CD8-positive, alpha-beta memory T cell (primary cell): Measurements from ENCODE around the gene NR5A1. TPM values are rescaled to one million over a fixed set of nuclear protein-coding genes. Genes with fewer than 3 reads are reported as not detected.

Experiments
- CTCF ChIA-PET: fragments of 350-600 bp; sonication (Branson Sonifier 250); formaldehyde crosslinking; loops from one replicate; lab custom pipeline; 2021; ENCODE audit warnings: antibody characterized with exemption; lab: Charles Lee
- POLR2A ChIA-PET: fragments of 350-600 bp; sonication (Branson Sonifier 250); formaldehyde crosslinking; loops from one replicate; lab custom pipeline; 2021; ENCODE audit warnings: antibody characterized with exemption; lab: Charles Lee
- DNase-seq, 5 donors: peaks; one replicate each; pipeline versions ENCODE4 v3.0.0 to v3.0.0-alpha.2; 2020 to 2022; ENCODE audit warnings: mixed read lengths in 1 of 5
- H3K27ac ChIP-seq: one replicate; pipeline ENCODE4 v1.7.0; 2013; ENCODE audit warnings: low read depth, mild to moderate bottlenecking, low read length, moderate library complexity
- H3K27me3 ChIP-seq: 2 replicates; pipeline ENCODE4 v1.7.0; 2013; ENCODE audit warnings: low read length, mild to moderate bottlenecking; ENCODE audit not compliant: insufficient read depth, poor library complexity, severe bottlenecking
- H3K36me3 ChIP-seq: 2 replicates; pipeline ENCODE4 v1.7.0; 2013; ENCODE audit warnings: mild to moderate bottlenecking, low read length, moderate library complexity; ENCODE audit not compliant: insufficient read depth
- H3K4me1 ChIP-seq: 2 replicates; pipeline ENCODE4 v1.7.0; 2013; ENCODE audit warnings: mild to moderate bottlenecking, low read length, moderate library complexity; ENCODE audit not compliant: insufficient read depth
- H3K4me3 ChIP-seq: 2 replicates; pipeline ENCODE4 v1.7.0; 2013; ENCODE audit warnings: mild to moderate bottlenecking, low read length
- H3K9me3 ChIP-seq: 2 replicates; pipeline ENCODE4 v1.7.0; 2013; ENCODE audit warnings: mild to moderate bottlenecking, low read length
- H3K27ac Mint-ChIP-seq, 8 donors: one replicate each; pipeline ENCODE4 v1.8.0; 2020 to 2021; ENCODE audit warnings: mixed read lengths in 8 of 8, mild to moderate bottlenecking in 6 of 8, inconsistent platforms in 3 of 8, moderate library complexity in 3 of 8
- H3K27me3 Mint-ChIP-seq, 2 donors: one replicate each; pipeline ENCODE4 v1.8.0; 2020 to 2021; ENCODE audit warnings: mixed read lengths in 2 of 2, mild to moderate bottlenecking in 1 of 2, moderate library complexity in 1 of 2
- H3K36me3 Mint-ChIP-seq, 3 donors: one replicate each; pipeline ENCODE4 v1.8.0; 2020 to 2021; ENCODE audit warnings: mixed read lengths in 3 of 3, inconsistent platforms in 1 of 3, mild to moderate bottlenecking in 1 of 3
- H3K4me1 Mint-ChIP-seq, 3 donors: one replicate each; pipeline ENCODE4 v1.8.0; 2020 to 2021; ENCODE audit warnings: mixed read lengths in 3 of 3, inconsistent platforms in 1 of 3, mild to moderate bottlenecking in 1 of 3
- H3K4me3 Mint-ChIP-seq, 7 donors: one replicate each; pipeline ENCODE4 v1.8.0; 2020 to 2021; ENCODE audit warnings: mixed read lengths in 7 of 7, mild to moderate bottlenecking in 6 of 7, moderate library complexity in 4 of 7, inconsistent platforms in 2 of 7
- H3K9me3 Mint-ChIP-seq, 5 donors: one replicate each; pipeline ENCODE4 v1.8.0; 2020 to 2022; ENCODE audit warnings: mixed read lengths in 5 of 5, mild to moderate bottlenecking in 3 of 5, moderate library complexity in 2 of 5, inconsistent platforms in 1 of 5
- polyA plus RNA-seq: library from polyadenylated mRNA; unstranded; fragments of 300-500 nt; fragmentation: Illumina TruSeq; gene quantifications from one replicate; pipeline ENCODE4 v1.2.3, GENCODE V29; 2021
- total RNA-seq, 2 experiments: library from RNA; stranded (reverse); gene quantifications; one replicate each; pipeline ENCODE4 v1.2.3, GENCODE V29; 2021

NR5A1 gene
- total and polyA plus RNA-seq, 3 experiments from 2014 or later, result not detected

DNA sequence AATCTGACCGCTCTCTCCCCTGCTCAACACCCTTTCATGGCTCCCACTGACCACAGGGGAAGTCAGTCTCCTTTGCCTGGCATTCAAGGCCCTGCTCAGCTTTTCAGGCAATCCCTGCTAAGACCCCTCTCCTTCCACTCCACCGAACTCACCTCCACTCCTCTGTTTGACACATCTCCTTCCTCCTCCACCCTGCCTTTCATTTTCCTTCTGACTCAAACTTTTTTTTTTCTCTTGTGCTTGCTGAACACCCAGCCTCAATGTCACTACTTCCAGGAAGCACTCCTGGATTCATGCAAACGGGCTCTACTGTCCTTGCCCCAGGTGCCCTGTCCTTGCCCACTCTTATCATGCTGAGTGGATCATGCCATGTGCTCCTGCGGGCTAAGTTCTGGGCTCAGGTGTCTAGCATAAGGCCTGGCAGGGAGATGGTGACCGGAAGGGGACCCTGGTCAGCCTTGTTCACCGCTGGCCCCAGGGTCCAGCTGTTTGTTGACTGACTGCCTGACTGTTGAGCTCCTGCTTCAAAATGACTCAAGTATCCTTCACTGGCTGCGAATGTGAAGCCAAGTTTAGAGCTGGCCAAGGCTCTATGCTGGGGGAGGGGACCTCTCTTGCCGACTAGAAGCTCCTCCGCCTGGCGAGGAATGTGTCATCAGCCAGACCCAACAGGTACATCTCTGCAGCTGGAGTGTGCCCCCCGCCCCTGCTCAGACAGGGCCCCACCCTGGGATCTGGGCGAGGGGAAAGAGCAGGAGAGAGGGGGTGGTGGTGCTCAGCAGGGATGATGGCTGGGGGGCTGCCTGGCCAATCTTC lies 6.2 kb downstream of the NR5A1 start:
- Mint-ChIP-seq H3K27me3 (peaks cover 23 to 36% of the 10 kb centered on the region in 2 donors), H3K9me3 (no peaks in the 10 kb centered on the region), H3K27ac (no peak overlapping the region), H3K36me3 (no peaks in the 10 kb centered on the region), H3K4me3 (no peak overlapping the region), H3K4me1 (peaks cover 4 to 18% (median 8%) of the 10 kb centered on the region in 3 donors)
- ChIA-PET POLR2A (interaction anchor here (0.6 kb wide), 1 partner anchor 991 kb away, joined by 3 read pairs; no protein-coding TSS in a partner anchor), CTCF (no interaction called here)
- peak in 1 of 5 donors; percentile 30 for DNase-seq
- peaks cover 14% of the 10 kb centered on the region for H3K4me1 ChIP-seq
- peaks cover 14% of the 10 kb centered on the region for H3K27me3 ChIP-seq
- H3K9me3 ChIP-seq, result no peaks in the 10 kb centered on the region
- no peaks in the 10 kb centered on the region for H3K36me3 ChIP-seq
- no peak overlapping the region for H3K4me3 ChIP-seq
- H3K27ac ChIP-seq, result no peak overlapping the region

DNA sequence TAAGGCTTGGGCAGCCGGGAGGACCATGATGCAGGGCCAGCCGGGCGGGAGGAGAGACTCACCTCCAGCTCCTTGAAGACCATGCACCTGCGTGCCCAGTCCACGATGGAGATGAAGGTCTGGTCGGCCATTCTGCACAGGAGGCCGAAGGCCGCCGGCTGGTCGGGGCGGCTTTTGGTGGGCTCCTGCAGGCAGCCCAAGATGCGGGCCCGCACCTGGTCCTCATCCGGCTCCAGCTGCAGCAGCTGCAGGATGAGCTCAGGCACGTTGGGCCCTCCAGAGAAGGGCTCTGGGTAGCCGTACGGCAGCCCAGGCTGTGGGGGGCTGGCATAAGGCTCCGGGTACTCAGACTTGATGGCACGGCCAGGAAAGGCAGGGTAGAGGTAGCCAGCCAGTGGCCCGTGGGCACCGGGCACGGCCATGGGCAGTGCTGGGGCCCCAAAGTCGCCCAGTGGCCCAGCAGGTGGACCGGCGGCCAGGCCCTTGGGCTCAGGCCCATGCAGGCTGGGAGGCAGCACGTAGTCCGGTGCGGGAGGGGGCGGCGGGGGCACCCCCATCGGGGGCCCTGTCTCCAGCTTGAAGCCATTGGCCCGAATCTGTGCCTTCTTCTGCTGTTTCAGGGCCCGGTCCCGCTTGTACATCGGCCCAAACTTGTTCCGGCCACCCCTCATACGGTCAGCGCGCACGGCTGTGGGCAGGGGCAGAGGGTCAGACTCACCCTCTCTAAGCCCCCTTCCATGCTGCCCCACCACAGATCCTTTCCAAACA lies 7.0 kb downstream of the NR5A1 start:
- CTCF ChIA-PET, result no interaction called here

DNA sequence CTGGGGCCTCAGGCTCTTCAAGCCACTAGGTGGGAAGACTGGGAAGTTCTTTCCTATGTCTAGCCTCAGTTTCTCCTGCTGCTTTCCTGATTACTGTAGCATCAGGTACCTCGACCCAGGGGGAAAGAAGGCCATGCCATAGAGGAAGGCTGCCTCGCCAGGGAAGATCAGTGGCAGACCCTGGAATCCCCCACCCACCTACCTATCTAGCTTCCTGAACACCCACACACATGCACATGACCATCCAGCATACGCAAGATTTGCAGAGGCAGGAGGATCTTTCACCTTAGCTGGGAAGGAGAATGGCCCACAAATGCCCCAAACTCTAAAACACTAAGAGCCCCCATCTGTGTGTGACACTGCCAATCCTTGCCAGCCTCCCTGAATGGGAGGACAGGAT lies 8.0 kb downstream of the NR5A1 start:
- Mint-ChIP-seq H3K9me3 (no peaks in the 10 kb centered on the region), H3K4me3 (peak overlapping the region in 1 of 7 donors; percentile 52), H3K4me1 (peaks cover 7 to 25% (median 11%) of the 10 kb centered on the region in 3 donors), H3K27me3 (peaks cover 16 to 35% of the 10 kb centered on the region in 2 donors), H3K27ac (no peak overlapping the region), H3K36me3 (no peaks in the 10 kb centered on the region)
- Histone ChIP-seq H3K4me3 (no peak overlapping the region), H3K9me3 (no peaks in the 10 kb centered on the region), H3K36me3 (no peaks in the 10 kb centered on the region), H3K4me1 (peaks cover 20% of the 10 kb centered on the region), H3K27ac (no peak overlapping the region), H3K27me3 (peaks cover 6% of the 10 kb centered on the region)
- DNase-seq, result no peak
- ChIA-PET POLR2A (no interaction called here), CTCF (no interaction called here)

More for the DNA sequence above, 7.0 kb downstream of the NR5A1 start:
- peaks cover 19 to 35% of the 10 kb centered on the region in 2 donors for H3K27me3 Mint-ChIP-seq
- H3K9me3 ChIP-seq, result no peaks in the 10 kb centered on the region
- H3K36me3 Mint-ChIP-seq, result no peaks in the 10 kb centered on the region
- no peaks in the 10 kb centered on the region for H3K9me3 Mint-ChIP-seq
- H3K4me3 Mint-ChIP-seq, result no peak overlapping the region
- DNase-seq, result peak in 1 of 5 donors; percentile 24
- H3K27ac Mint-ChIP-seq, result no peak overlapping the region
- H3K4me3 ChIP-seq, result no peak overlapping the region
- peaks cover 9% of the 10 kb centered on the region for H3K27me3 ChIP-seq
- peaks cover 20% of the 10 kb centered on the region for H3K4me1 ChIP-seq
- POLR2A ChIA-PET, result no interaction called here
- H3K27ac ChIP-seq, result no peak overlapping the region
- H3K4me1 Mint-ChIP-seq, result peaks cover 7 to 22% (median 11%) of the 10 kb centered on the region in 3 donors
- H3K36me3 ChIP-seq, result no peaks in the 10 kb centered on the region

DNA sequence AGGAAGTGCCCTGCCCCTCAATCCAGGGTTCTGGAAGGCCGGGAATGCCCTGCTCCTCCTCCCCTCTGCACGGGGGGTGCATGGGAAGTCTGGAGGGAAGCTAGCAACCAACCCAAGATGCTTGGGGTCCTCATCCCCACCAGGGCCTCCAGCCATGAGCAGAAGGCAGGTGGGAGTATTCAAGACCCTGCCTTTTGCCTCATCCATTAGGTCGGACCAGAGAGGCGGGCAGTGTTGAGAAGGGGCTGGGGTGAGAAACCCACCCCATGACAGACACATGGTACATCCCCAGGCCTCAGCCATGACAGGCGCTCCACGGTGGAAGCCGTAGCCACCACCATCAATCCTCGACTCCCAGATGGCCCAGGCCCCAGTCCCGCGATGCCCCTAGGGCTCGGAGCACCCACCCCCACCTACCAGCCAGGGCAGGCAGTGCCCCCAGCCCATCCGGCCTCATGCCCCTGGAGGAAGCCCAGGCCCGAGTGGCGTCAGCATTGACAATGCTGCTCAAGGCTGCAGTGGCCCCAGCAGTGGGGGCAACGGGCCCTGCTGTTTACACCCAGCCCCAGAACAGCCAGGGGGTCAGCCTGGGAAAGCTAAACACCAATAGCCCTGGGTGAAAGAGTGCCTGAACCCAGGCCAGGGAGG lies 8.6 kb downstream of the NR5A1 start:
- peaks cover 17% of the 10 kb centered on the region for H3K4me1 ChIP-seq
- ChIA-PET CTCF (no interaction called here), POLR2A (no interaction called here)
- no peaks in the 10 kb centered on the region for H3K27me3 ChIP-seq
- no peak for DNase-seq
- Mint-ChIP-seq H3K4me1 (peaks cover 4 to 22% (median 5%) of the 10 kb centered on the region in 3 donors), H3K4me3 (no peak overlapping the region), H3K27ac (no peak overlapping the region), H3K27me3 (peaks cover 12 to 33% of the 10 kb centered on the region in 2 donors), H3K36me3 (no peaks in the 10 kb centered on the region), H3K9me3 (no peaks in the 10 kb centered on the region)
- H3K4me3 ChIP-seq, result no peak overlapping the region
- H3K36me3 ChIP-seq, result no peaks in the 10 kb centered on the region
- H3K9me3 ChIP-seq, result no peaks in the 10 kb centered on the region
- no peak overlapping the region for H3K27ac ChIP-seq

DNA sequence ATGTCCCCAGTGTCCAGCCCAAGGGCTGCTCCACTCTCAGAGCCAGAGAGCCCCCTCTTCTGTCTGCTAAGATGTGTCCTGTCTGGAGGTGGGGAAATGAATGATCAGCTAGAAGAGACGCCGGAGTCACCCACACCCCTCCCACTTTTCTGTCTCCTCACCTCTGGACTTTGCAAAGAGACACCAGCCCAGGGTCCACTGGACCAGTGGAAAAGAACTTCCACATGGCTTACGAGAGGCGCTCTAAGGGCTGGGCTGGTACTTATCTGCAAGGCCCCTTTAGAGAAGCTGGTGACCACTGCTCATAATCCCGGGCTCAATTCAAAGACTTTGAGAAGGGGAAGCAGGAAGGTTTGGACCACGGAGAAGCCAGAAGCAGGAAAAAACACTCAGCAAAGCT lies 9.2 kb downstream of the NR5A1 start:
- Mint-ChIP-seq H3K27me3 (peaks cover 12 to 32% of the 10 kb centered on the region in 2 donors), H3K4me1 (peaks cover 4 to 21% (median 5%) of the 10 kb centered on the region in 3 donors), H3K27ac (peak overlapping the region in 1 of 8 donors; percentile 47), H3K9me3 (no peaks in the 10 kb centered on the region), H3K4me3 (no peak overlapping the region), H3K36me3 (no peaks in the 10 kb centered on the region)
- Histone ChIP-seq H3K27me3 (no peaks in the 10 kb centered on the region), H3K27ac (no peak overlapping the region), H3K4me3 (no peak overlapping the region), H3K4me1 (peaks cover 17% of the 10 kb centered on the region), H3K9me3 (no peaks in the 10 kb centered on the region), H3K36me3 (no peaks in the 10 kb centered on the region)
- no peak for DNase-seq
- ChIA-PET CTCF (no interaction called here), POLR2A (no interaction called here)

DNA sequence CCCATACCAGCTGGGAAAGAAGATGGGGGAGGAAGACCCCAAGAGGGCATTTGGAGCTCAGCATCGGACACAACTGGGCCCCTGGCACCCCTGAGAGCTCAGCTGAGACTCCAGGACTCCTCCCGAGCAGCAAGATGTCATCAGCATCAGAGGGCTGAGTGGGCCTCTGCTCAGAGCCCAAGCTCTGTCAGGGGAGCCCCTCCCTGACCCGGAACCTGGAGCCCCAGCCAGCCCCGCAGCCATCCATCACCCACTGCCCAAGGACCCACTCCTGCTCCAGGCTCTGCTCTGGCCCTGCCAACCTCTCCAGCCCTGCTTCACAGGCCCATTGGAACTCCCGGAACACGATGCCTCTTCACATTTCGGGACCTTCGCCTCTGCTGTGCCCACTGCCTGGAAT lies 9.8 kb downstream of the NR5A1 start:
- Histone ChIP-seq H3K4me3 (no peak overlapping the region), H3K36me3 (no peaks in the 10 kb centered on the region), H3K9me3 (no peaks in the 10 kb centered on the region), H3K27ac (no peak overlapping the region), H3K4me1 (peaks cover 17% of the 10 kb centered on the region), H3K27me3 (no peaks in the 10 kb centered on the region)
- Mint-ChIP-seq H3K27me3 (peaks cover 10 to 32% of the 10 kb centered on the region in 2 donors), H3K9me3 (no peaks in the 10 kb centered on the region), H3K36me3 (no peaks in the 10 kb centered on the region), H3K4me1 (peaks cover 4 to 21% (median 5%) of the 10 kb centered on the region in 3 donors), H3K27ac (no peak overlapping the region), H3K4me3 (no peak overlapping the region)
- no peak for DNase-seq
- CTCF ChIA-PET, result no interaction called here
- POLR2A ChIA-PET, result no interaction called here

DNA sequence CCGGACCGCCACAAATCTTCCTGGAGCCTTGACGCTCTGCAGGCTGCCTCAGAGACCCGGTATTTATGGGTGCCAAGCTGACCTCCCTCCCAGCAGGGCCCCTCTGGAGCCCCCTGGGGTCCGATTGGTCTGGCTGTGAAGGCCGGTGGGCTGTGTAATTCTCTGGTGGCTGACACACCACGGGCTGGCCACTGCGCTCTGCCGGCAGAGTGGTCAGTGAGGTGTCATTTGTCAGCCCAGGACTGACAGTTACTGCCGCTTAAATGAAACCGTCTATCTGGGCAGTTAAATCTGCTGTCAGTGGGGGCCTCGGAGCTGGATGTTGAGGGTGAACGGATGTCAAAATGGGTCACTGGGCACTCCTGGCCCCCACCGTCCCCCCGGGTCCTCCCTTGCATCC lies 10.7 kb downstream of the NR5A1 start:
- Mint-ChIP-seq H3K4me1 (peaks cover 4 to 21% (median 5%) of the 10 kb centered on the region in 3 donors), H3K27ac (no peak overlapping the region), H3K36me3 (no peaks in the 10 kb centered on the region), H3K27me3 (peaks cover 4 to 31% of the 10 kb centered on the region in 2 donors), H3K4me3 (no peak overlapping the region), H3K9me3 (no peaks in the 10 kb centered on the region)
- H3K9me3 ChIP-seq, result no peaks in the 10 kb centered on the region
- peaks cover 17% of the 10 kb centered on the region for H3K4me1 ChIP-seq
- H3K36me3 ChIP-seq, result no peaks in the 10 kb centered on the region
- no peaks in the 10 kb centered on the region for H3K27me3 ChIP-seq
- H3K4me3 ChIP-seq, result no peak overlapping the region
- H3K27ac ChIP-seq, result no peak overlapping the region
- ChIA-PET POLR2A (no interaction called here), CTCF (no interaction called here)
- no peak for DNase-seq
